Transverse colon (tissue), 4 donors: Measurements from ENCODE around the gene KCNQ1OT1. TPM values are rescaled to one million over a fixed set of nuclear protein-coding genes. Genes with fewer than 3 reads are reported as not detected.

Source experiments
- DNase-seq: peaks from one replicate; pipeline ENCODE4 v3.0.0-alpha.2; 2019
- H3K27ac ChIP-seq, 4 donors: fragments of 200-600 bp; sonication (generic); 2 replicates each; pipeline ENCODE4 v1.5.1; 2016 to 2018; ENCODE audit warnings: inconsistent platforms in 4 of 4
- H3K27me3 ChIP-seq: fragments of 200-600 bp; sonication (generic); 2 replicates; pipeline ENCODE4 v1.5.1; 2017; ENCODE audit warnings: inconsistent platforms
- H3K36me3 ChIP-seq, 4 donors: fragments of 200-600 bp; sonication (generic); 2 replicates each; pipeline ENCODE4 v1.5.1; 2017 to 2019; ENCODE audit warnings: inconsistent platforms in 4 of 4
- H3K4me1 ChIP-seq, 4 donors: fragments of 200-600 bp; sonication (generic); 2 replicates each; pipeline ENCODE4 v1.5.1; 2017 to 2020; ENCODE audit warnings: inconsistent platforms in 4 of 4
- H3K4me3 ChIP-seq, 4 donors: fragments of 200-600 bp; sonication (generic); 1 replicate in 1 of 4; 2 replicates in 3 of 4; pipeline versions ENCODE4 v1.5.1 to v1.6.1; 2017 to 2019; ENCODE audit warnings: inconsistent platforms in 4 of 4
- H3K9me3 ChIP-seq, 2 donors: fragments of 200-600 bp; sonication (generic); 2 replicates each; pipeline ENCODE4 v1.5.1; 2017 to 2019; ENCODE audit warnings: inconsistent platforms in 2 of 2
- EP300 ChIP-seq: sonication (generic); formaldehyde crosslinking; IDR thresholded peaks from one replicate; pipeline ENCODE4 v1.6.1; 2017; ENCODE audit warnings: antibody characterized with exemption, low read depth
- POLR2A ChIP-seq: fragments of 450-650 bp; IDR thresholded peaks from one replicate; pipeline ENCODE4 v1.6.1; 2016; ENCODE audit warnings: antibody characterized with exemption, mild to moderate bottlenecking, moderate library complexity
- POLR2AphosphoS5 ChIP-seq, 3 donors: sonication (generic); formaldehyde crosslinking; IDR thresholded peaks; one replicate each; pipeline ENCODE4 v1.6.1; 2016; ENCODE audit warnings: antibody characterized with exemption in 3 of 3
- WGBS, 2 donors: methylation state at CpG; one replicate each; pipeline ENCODE4 v1.1.5; 2018; ENCODE audit warnings: low coverage in 1 of 2; 5-methylcytosine and 5-hydroxymethylcytosine counted together
- in situ Hi-C, 4 donors: fragments of 200-750 bp; cut with MboI; loops; one replicate each; pipeline versions ENCODE4 v1.15.0 to v1.15.1; 2017; ENCODE audit warnings: low sequenced_read_pairs in 3 of 4, low pct_ligation_motif_present in 1 of 4, low pct_unique_long_range_greater_than_20kb in 1 of 4
- intact Hi-C: fragments of 100-400 bp; cut with DNase I; formaldehyde crosslinking; loops from one replicate; pipeline ENCODE4 v1.15.1; 2023; ENCODE audit warnings: low total_unique reads
- total RNA-seq, 4 donors: library from RNA; depleted of rRNA; stranded (reverse); fragments of >200 nt; gene quantifications; one replicate each; pipeline ENCODE4 v1.1.0, GENCODE V29; 2016
- TF ChIP-seq, protein P1 (sequence below), 5 experiments: fragments of 200-600 bp in 3 of 5; fragments of 450-650 bp in 2 of 5; sonication (generic) in 3 of 5; IDR thresholded peaks; 1 replicate in 2 of 5; 2 replicates in 3 of 5; pipeline ENCODE4 v1.5.1; 2016 to 2017; ENCODE audit warnings: antibody characterized with exemption in 5 of 5, inconsistent platforms in 3 of 5, mild to moderate bottlenecking in 2 of 5, moderate library complexity in 1 of 5

The KCNQ1OT1 gene
- total RNA-seq, 4 donors from 2014 or later = 1.5 to 5.0 (median 1.9) TPM

- Histone ChIP-seq H3K9me3 (no peaks in the 10 kb centered on the region), H3K36me3 (no peaks in the 10 kb centered on the region), H3K4me1 (peaks cover 5 to 21% (median 17%) of the 10 kb centered on the region in 4 donors), H3K4me3 (no peak overlapping the region), H3K27me3 (no peaks in the 10 kb centered on the region), H3K27ac (no peak overlapping the region)
- in situ Hi-C loops = no loop called here
- intact Hi-C loops = no loop called here
- DNase-seq = peak; percentile 8
- WGBS, 2 donors = 89 to 96% methylated on average over 5 to 14 of the region's 22 CpGs
- TF ChIP-seq, protein P1, sequence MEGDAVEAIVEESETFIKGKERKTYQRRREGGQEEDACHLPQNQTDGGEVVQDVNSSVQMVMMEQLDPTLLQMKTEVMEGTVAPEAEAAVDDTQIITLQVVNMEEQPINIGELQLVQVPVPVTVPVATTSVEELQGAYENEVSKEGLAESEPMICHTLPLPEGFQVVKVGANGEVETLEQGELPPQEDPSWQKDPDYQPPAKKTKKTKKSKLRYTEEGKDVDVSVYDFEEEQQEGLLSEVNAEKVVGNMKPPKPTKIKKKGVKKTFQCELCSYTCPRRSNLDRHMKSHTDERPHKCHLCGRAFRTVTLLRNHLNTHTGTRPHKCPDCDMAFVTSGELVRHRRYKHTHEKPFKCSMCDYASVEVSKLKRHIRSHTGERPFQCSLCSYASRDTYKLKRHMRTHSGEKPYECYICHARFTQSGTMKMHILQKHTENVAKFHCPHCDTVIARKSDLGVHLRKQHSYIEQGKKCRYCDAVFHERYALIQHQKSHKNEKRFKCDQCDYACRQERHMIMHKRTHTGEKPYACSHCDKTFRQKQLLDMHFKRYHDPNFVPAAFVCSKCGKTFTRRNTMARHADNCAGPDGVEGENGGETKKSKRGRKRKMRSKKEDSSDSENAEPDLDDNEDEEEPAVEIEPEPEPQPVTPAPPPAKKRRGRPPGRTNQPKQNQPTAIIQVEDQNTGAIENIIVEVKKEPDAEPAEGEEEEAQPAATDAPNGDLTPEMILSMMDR (IDR thresholded peaks at IDR 0.05) = no peak
- no peak for TF ChIP-seq POLR2A
- no peak for TF ChIP-seq EP300
- no peak for TF ChIP-seq POLR2AphosphoS5 (IDR thresholded peaks at IDR 0.05)
These were observed 121.5 kb downstream of the KCNQ1OT1 start for GRCh38 chr11:2577991-2578928.

DNA sequence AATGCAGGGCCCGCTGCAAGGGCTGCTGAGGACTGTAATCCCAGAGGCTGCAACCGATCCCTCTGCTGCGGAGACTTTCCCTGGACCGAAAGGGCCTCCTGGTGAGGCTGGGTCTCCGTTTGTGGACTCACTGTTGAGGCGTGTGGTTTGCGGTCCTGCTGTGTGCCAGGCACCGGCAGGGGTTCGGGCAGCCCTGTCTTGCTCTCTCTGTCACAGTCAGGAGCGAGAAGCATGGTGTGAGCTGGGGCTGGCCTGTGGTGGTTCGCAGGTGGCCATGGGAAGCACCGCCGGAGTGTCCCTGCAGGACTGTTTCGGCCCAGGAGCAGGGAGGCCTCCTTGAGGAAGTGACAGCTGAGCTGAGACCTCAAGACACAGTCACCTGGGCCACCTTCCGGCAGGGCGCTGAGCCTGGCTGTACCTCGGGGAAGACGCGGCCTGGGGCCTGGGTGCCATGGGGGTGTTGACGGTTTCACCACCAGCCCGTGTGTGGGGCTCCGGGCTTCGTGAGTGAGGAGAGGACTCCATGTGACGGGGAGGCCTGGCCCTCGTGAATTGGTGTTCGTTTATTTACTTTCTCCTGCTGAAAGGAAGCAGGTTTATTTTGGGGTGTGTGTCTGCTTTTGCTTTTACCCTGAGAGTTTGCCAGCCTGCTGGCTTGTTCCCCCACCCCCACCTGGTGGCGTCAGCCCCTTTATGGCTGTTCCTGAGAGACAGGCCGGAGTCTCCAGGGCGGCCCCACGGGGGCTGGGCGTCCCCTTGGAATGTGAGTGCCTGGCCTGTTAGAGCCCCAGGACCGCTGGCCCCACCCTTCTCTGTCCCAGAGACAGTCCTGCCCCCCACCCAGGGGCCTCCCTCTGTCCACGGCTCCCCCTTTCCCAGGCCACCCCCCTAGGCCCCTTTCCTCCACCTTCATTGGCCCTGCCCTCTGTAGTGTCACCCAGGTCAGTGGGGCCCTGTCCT lies 122.5 kb downstream of the KCNQ1OT1 start:
- TF ChIP-seq EP300 (no peak), POLR2AphosphoS5 (IDR thresholded peaks at IDR 0.05) (no peak), POLR2A (no peak)
- TF ChIP-seq, protein P1 (IDR thresholded peaks at IDR 0.05) = no peak
- peak; percentile 60 for DNase-seq
- intact Hi-C loops = no loop called here
- Histone ChIP-seq H3K4me1 (peaks cover 5 to 21% (median 17%) of the 10 kb centered on the region in 4 donors), H3K9me3 (no peaks in the 10 kb centered on the region), H3K27me3 (no peaks in the 10 kb centered on the region), H3K27ac (no peak overlapping the region), H3K36me3 (no peaks in the 10 kb centered on the region), H3K4me3 (no peak overlapping the region)
- in situ Hi-C loops = no loop called here
- 63% methylated on average over 33 of the region's 33 CpGs; no CpG with 5 or more reads in 1 of the 2 donors for WGBS, 2 donors

GRCh38 chr11:2576549-2576948 lies 123.2 kb downstream of the KCNQ1OT1 start:
- no peaks in the 10 kb centered on the region for H3K36me3 ChIP-seq
- TF ChIP-seq POLR2A (no peak), EP300 (no peak), POLR2AphosphoS5 (IDR thresholded peaks at IDR 0.05) (no peak)
- TF ChIP-seq, protein P1 (IDR thresholded peaks at IDR 0.05) = no peak
- intact Hi-C loops = no loop called here
- in situ Hi-C loops = no loop called here
- H3K9me3 ChIP-seq = no peaks in the 10 kb centered on the region
- WGBS, 2 donors = 90% methylated on average over 14 of the region's 15 CpGs; no CpG with 5 or more reads in 1 of the 2 donors
- peak; percentile 5 for DNase-seq
- H3K4me1 ChIP-seq = peaks cover 5 to 21% (median 17%) of the 10 kb centered on the region in 4 donors
- no peaks in the 10 kb centered on the region for H3K27me3 ChIP-seq
- no peak overlapping the region for H3K27ac ChIP-seq
- no peak overlapping the region for H3K4me3 ChIP-seq

GRCh38 chr11:2576111-2576510 lies 123.7 kb downstream of the KCNQ1OT1 start:
- H3K9me3 ChIP-seq = no peaks in the 10 kb centered on the region
- H3K27ac ChIP-seq = no peak overlapping the region
- H3K36me3 ChIP-seq = no peaks in the 10 kb centered on the region
- WGBS, 2 donors = 92% methylated on average over 14 of the region's 15 CpGs; no CpG with 5 or more reads in 1 of the 2 donors
- H3K4me3 ChIP-seq = no peak overlapping the region
- DNase-seq = peak; percentile 7
- TF ChIP-seq POLR2A (no peak), EP300 (no peak)
- intact Hi-C loops (no loop called here), in situ Hi-C loops (no loop called here)
- peaks cover 5 to 21% (median 17%) of the 10 kb centered on the region in 4 donors for H3K4me1 ChIP-seq
- no peaks in the 10 kb centered on the region for H3K27me3 ChIP-seq
